DMS114 treated with DMSO at 0.1 percent for 48 hours (cell line): ENCODE measurements around the gene TACC2.
A peak's percentile ranks its signal among the peaks of the same experiment; 100 is the strongest.
"Not testable (repeated sequence)": the region's sequence is repeated elsewhere in the genome, so short reads cannot be mapped to it uniquely, and the experiment has no call there.

ENCODE experiments used
- DNase-seq: peaks from one replicate; lab custom pipeline; 2025; ENCODE audit not compliant: unreplicated experiment; lab: John Stamatoyannopoulos, UW

Gene TACC2

GRCh38 chr10:122089311-122090017, 100.5 kb downstream of the TACC2 start:
- DNase-seq: no peak

DNA sequence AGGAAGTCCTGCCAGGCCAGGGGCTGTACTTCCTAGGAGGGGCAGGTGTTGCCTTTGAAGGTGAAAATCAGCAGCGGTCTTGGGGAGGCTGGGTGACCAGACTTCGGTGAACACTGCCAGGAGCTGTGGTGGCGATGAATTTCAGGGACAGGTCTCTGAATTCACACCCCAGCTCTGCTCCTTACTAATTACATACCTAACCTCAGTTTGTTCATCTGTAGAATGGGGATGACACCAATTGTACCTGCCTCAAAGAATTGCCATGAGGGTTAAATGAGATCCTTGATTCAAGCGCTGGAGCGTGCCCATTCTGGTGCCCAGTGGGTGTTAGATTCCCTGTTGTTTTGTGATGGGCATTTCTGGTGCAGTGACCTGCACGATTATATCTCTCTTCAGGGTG, 102.8 kb downstream of the TACC2 start:
- DNase-seq: no peak

DNA sequence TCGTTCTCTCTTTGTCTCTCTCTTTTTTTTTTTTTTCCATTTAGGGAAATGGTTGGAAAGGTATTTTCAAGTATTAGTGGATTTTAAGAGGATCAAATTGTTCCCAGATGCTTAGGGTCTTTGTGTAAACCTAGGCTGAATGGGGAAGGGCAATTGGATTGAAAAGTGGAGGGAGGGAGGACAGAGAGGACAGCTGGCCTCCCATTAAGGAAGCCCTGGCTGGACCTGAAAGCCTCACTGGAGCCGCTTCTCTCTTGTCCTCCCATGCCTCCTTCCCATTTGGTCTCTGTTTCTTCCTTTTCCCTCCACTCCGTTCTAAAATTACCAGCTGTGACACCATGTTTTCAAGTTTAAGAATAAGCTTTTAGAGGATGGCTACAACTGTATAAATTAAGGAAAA, 104.1 kb downstream of the TACC2 start:
- DNase-seq: no peak

DNA sequence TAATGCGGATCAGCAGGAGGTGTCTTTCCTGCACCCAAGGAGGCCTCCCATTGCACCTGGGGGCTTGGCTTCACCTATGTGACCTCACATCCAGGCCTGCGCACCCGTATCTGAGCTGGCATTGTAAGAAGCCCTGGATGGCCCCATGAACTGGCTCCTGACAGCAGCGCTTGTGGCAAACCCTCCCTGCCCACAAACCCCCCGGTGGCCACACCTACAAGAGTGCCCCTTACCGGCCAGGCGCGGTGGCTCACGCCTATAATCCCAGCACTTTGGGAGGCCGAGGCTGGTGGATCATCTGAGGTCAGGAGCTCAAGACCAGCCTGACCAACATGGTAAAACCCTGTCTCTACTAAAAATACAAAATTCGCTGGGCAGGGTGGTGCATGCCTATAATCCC, 107.2 kb downstream of the TACC2 start:
- DNase-seq: not testable (repeated sequence)

GRCh38 chr10:122096705-122097104, 107.7 kb downstream of the TACC2 start:
- no peak for DNase-seq

- DNase-seq: no peak
Observed at GRCh38 chr10:122097935-122098334, 109.0 kb downstream of the TACC2 start.

GRCh38 chr10:122098924-122099323, 110.0 kb downstream of the TACC2 start:
- DNase-seq: no peak

- no peak for DNase-seq
Observed at GRCh38 chr10:122099562-122099961, 110.6 kb downstream of the TACC2 start.

DNA sequence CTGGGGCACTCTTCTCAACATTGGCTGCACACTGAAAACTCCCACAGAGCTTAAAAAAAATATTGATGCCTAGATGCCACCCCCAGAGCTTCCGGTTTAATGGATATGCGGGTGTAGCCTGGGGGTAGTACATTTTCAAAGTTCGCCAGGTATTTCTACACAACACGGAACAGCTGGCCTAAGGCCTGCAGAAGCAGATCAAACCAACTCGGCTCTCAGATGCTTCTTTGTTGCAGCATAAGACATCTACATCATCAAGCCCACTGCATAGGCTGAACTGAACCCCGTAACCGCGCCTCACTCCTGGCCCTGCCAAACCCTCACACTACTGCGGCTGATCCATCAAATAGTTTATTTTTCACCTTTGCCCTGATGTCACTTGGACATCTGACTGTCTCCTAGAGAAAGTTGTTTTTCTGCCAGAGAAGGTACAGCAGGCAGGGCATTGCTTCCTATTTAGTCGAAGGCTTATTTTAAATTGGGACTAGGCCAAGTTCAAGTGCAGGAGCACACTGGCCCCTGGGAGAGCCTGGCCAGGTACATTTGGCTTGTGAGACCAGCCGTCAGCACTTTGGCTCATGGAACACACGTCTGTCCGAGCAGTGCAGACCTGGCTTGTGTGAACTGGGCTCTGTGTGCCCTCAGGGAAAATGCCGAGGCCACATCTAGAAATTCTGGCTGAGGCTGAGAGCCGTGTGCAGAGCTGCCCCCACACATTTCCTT, 113.3 kb downstream of the TACC2 start:
- DNase-seq: no peak

GRCh38 chr10:122102869-122103525, 114.0 kb downstream of the TACC2 start:
- no peak for DNase-seq

- no peak for DNase-seq
Observed at GRCh38 chr10:122103592-122103991, 114.6 kb downstream of the TACC2 start.

- DNase-seq: not testable (repeated sequence)
Observed at GRCh38 chr10:122108786-122109185, 119.8 kb downstream of the TACC2 start.

DNA sequence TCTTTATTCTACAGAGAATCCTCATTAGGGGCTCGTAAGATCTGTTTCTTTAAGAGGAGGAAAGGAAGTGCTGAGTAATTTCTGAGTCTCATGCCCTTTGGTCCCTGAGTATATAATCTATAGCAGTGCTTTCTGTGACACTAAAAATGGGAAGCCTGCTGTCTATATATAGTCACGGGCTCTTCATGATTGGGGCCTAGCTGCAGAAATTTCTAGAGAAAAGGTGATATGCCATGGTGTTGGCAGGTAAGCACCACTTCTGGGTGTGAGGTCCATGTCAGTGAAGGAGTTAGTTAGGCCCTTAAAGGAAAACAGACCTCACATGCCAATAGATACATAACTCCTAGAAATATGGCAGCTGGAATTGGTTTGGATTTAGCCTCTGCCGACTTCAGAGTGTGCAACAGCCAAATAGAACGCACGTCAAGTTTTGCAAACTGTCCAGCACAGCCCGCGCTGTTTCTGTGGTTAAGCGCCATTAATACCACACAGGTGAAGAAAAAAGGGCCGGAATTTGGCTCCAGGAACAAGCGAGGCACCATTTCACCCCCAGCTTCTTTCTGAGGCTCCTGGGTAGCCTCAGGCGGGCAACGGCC, 123.2 kb downstream of the TACC2 start:
- DNase-seq: no peak

GRCh38 chr10:122112625-122113160, 123.7 kb downstream of the TACC2 start:
- peak; percentile 42 for DNase-seq

GRCh38 chr10:122113161-122113944, 124.4 kb downstream of the TACC2 start:
- DNase-seq: peak; percentile 51

DNA sequence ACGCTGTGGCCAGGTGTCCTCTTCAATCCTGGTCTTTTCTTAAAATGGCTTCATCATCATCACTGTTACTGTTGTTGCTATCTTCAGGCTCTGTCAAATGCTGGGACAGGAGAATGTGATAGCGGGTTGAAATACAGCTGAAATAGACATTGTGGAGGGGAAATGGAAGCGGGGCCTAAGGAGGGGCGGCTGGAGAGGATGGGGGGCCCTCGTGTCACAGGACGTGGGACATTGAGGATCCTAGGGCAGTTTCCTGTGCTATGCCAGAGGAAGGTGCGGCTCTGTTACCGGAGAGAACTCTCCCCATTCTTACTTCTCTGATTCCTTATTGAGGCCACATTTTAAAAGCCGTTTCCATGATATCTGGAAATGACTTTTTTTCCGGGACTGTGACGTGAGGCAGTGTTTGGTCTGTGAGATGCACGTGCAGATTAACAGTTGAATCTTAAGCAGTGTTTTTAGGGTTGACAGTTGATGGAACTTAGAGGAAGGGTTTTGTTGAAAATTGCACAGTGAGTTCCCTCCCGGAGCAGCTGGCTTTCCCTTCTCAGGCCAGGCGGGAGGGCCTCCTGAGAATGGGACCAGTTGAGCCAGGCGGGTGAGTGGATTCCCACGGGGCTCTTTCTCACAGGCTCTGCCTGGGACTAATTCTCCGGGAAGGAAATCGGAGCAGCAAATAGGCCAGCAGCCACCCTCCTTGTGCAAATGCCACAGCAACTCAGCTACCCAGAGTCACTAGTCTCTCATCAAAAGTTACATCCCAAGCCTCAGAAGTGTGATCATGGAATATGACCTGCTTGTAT, 125.2 kb downstream of the TACC2 start:
- DNase-seq: no peak

- DNase-seq: no peak
Observed at GRCh38 chr10:122115874-122116273, 126.9 kb downstream of the TACC2 start.

DNA sequence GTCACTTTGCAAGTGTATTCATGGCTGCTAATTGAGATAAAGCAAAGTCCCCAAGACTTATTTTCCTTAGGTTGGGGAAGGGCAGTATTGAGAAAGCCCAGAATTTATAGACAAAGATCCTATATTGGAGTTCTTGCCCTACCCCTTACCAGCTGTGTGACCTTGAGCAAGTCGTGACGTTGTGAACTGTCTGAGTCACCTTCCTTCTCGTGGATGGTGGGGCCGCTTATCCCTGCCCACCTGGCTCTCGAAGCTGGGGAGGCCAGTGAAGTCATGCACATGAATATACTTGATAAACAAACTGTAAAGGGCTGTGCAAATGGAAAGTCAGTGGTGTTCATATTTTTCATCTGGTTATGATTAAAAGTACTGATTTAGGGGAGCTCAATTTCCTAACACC, 127.4 kb downstream of the TACC2 start:
- DNase-seq: no peak

- DNase-seq: no peak
Observed at GRCh38 chr10:122117475-122117874, 128.5 kb downstream of the TACC2 start.
